Heart left ventricle (tissue), 16 donors: ENCODE data around the gene NUDT16. TPM values are rescaled to one million over a fixed set of nuclear protein-coding genes. Genes with fewer than 3 reads are reported as not detected.
"Not testable (repeated sequence)": the region's sequence is repeated elsewhere in the genome, so short reads cannot be mapped to it uniquely, and the experiment has no call there.

Experiments
- ATAC-seq, 4 donors: fragments of 200-7000 bp; cut with Tn5 transposase; one replicate each; pipeline ENCODE4 v1.9.1; 2020 to 2022; ENCODE audit warnings: moderate library complexity in 4 of 4, mild to moderate bottlenecking in 3 of 4, moderate number of reproducible peaks in 1 of 4
- DNase-seq, 5 donors: peaks; one replicate each; pipeline ENCODE4 v3.0.0-alpha.2; 2020
- H3K27ac ChIP-seq, 12 donors: fragments of 200-600 bp; sonication (generic) in 4 of 12; one replicate each; pipeline versions ENCODE4 v1.5.0 to v1.8.0; 2016 to 2022; ENCODE audit warnings: mild to moderate bottlenecking in 2 of 12
- H3K27me3 ChIP-seq, 9 donors: fragments of 200-600 bp; sonication (generic) in 2 of 9; one replicate each; pipeline versions ENCODE4 v1.5.1 to v1.8.0; 2016 to 2022; ENCODE audit warnings: mild to moderate bottlenecking in 3 of 9
- H3K36me3 ChIP-seq, 9 donors: fragments of 200-600 bp; sonication (generic) in 2 of 9; one replicate each; pipeline versions ENCODE4 v1.5.0 to v1.8.0; 2018 to 2022; ENCODE audit warnings: mild to moderate bottlenecking in 2 of 9
- H3K4me1 ChIP-seq, 12 donors: fragments of 200-600 bp; sonication (generic) in 4 of 12; one replicate each; pipeline versions ENCODE4 v1.5.0 to v1.8.0; 2016 to 2022; ENCODE audit warnings: mild to moderate bottlenecking in 3 of 12
- H3K4me3 ChIP-seq, 12 donors: fragments of 200-600 bp; sonication (generic) in 4 of 12; one replicate each; pipeline versions ENCODE4 v1.5.0 to v1.8.0; 2017 to 2022; ENCODE audit warnings: mild to moderate bottlenecking in 9 of 12, moderate library complexity in 4 of 12
- H3K9me3 ChIP-seq, 12 donors: fragments of 200-600 bp; sonication (generic) in 4 of 12; one replicate each; pipeline versions ENCODE4 v1.5.0 to v1.8.0; 2016 to 2022; ENCODE audit warnings: mild to moderate bottlenecking in 1 of 12
- POLR2A ChIP-seq, 2 donors: fragments of 450-650 bp; IDR thresholded peaks; one replicate each; pipeline ENCODE4 v1.6.1; 2017; ENCODE audit warnings: antibody characterized with exemption in 2 of 2, mild to moderate bottlenecking in 2 of 2, moderate library complexity in 2 of 2
- WGBS, 4 donors: extraction: QIAGEN DNeasy Blood & Tissue Kit in 2 of 4; methylation state at CpG; one replicate each; pipeline versions ENCODE4 v1.1.5 to v1.1.7; 2013 to 2018; 5-methylcytosine and 5-hydroxymethylcytosine counted together
- intact Hi-C, 10 donors: fragments of 100-400 bp; cut with DNase I; formaldehyde crosslinking; loops; one replicate each; pipeline versions ENCODE4 v1.11.1 to v1.14.2; 2022
- polyA plus RNA-seq, 2 donors: library from polyadenylated mRNA; stranded (reverse); fragments of 200-250 nt; gene quantifications; one replicate each; pipeline ENCODE4 v1.2.3, GENCODE V29; 2013
- total RNA-seq, 9 donors: library from RNA; depleted of rRNA in 2 of 9; stranded (reverse); fragments of >200 nt in 2 of 9; fragmentation: NEBNext Ultra II Directional in 3 of 9; extraction: Animal tissue kit (Norgen Biotek cat#: 25700) in 3 of 9; gene quantifications; one replicate each; pipeline versions ENCODE4 v1.1.0 to v1.2.4, GENCODE V29; 2016 to 2023
- TF ChIP-seq, protein P1 (sequence below), 12 donors: fragments of 200-600 bp; sonication (generic) in 4 of 12; IDR thresholded peaks; one replicate each; pipeline versions ENCODE4 v1.5.0 to v1.8.0; 2018 to 2022; ENCODE audit warnings: antibody characterized with exemption in 12 of 12, mild to moderate bottlenecking in 5 of 12
- donor health status: ischemic (EF 13 %, LVEDD 7.1; RV severe dilation, severe dysfunction).
- donor health status: healthy with polysubstance abuse.
- donor health status: DM: no; HTN: yes; CAD: no.
- donor health status: DM: no; HTN: no; CAD: no.
- donor health status: ischemic (EF 25% LVEDD 6.9; RV normal size, moderate dysfunction).
- donor health status: ischemic (EF 25% LVEDD 5.7; RV mildly dilated, moderate dysfunction).
- donor health status: healthy.
- donor health status: DM: yes; HTN: yes; CAD: no.
- donor health status: ischemic (EF 35%, LVEDD 5.7; RV mildly dilated, moderate dysfunction).
- donor health status: nonischemic (EF 11% LVEDD 7.7; RV severe dilation, severe dysfunction).
- donor health status: DM: yes; HTN: yes; CAD: no.
- donor health status: PGD.
- donor health status: ischemic (EF 29% LVEDD 5.4; RV normal size, mild dysfunction).
- donor health status: nonischemic (EF 23%, LVEDD 6.1; RV moderate dilation, normal function).

Gene NUDT16
- total and polyA plus RNA-seq, 11 donors = 27.6 to 68.2 (median 33.9) TPM

DNA sequence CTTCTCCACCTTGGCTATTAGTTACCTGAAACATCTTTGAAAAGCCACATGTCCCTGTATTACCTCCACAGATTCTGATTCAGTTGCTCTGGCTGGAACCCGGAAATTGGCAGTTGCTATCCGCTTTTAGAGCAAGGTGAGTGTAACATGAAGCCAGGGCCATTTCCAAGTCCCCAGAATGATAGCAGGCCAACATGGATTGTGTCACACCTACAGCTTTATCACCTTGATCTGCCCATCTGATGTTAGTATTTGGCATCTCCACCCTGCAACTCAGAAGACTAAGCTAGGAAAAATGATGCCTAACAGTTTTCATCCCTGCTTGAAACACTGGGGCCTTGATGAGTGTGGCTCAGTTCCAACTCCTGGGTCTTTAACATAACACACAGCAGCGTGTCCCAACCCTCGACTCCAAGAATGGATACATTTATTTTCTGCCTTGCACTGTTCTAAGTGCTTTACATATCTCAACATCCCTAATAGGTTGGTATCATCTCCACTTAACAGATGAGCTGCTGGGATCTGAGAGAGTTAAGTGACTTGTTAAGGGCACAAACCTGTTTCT is 21.3 kb upstream of the NUDT16 start:
- Histone ChIP-seq H3K4me1 (peaks cover 0 to 24% (median 6%) of the 10 kb centered on the region in 12 donors), H3K9me3 (no peaks in the 10 kb centered on the region), H3K36me3 (no peaks in the 10 kb centered on the region), H3K4me3 (peak overlapping the region in 1 of 12 donors; percentile 6), H3K27ac (no peak overlapping the region), H3K27me3 (no peaks in the 10 kb centered on the region)
- intact Hi-C loops = no loop called here
- WGBS, 4 donors = 55 to 77% (median 69%) methylated on average over 4 of the region's 4 CpGs
- no peak for ATAC-seq
- no peak for DNase-seq
- TF ChIP-seq, protein P1, sequence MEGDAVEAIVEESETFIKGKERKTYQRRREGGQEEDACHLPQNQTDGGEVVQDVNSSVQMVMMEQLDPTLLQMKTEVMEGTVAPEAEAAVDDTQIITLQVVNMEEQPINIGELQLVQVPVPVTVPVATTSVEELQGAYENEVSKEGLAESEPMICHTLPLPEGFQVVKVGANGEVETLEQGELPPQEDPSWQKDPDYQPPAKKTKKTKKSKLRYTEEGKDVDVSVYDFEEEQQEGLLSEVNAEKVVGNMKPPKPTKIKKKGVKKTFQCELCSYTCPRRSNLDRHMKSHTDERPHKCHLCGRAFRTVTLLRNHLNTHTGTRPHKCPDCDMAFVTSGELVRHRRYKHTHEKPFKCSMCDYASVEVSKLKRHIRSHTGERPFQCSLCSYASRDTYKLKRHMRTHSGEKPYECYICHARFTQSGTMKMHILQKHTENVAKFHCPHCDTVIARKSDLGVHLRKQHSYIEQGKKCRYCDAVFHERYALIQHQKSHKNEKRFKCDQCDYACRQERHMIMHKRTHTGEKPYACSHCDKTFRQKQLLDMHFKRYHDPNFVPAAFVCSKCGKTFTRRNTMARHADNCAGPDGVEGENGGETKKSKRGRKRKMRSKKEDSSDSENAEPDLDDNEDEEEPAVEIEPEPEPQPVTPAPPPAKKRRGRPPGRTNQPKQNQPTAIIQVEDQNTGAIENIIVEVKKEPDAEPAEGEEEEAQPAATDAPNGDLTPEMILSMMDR (IDR thresholded peaks at IDR 0.05) = no peak
- no peak for TF ChIP-seq POLR2A (IDR thresholded peaks at IDR 0.05)

DNA sequence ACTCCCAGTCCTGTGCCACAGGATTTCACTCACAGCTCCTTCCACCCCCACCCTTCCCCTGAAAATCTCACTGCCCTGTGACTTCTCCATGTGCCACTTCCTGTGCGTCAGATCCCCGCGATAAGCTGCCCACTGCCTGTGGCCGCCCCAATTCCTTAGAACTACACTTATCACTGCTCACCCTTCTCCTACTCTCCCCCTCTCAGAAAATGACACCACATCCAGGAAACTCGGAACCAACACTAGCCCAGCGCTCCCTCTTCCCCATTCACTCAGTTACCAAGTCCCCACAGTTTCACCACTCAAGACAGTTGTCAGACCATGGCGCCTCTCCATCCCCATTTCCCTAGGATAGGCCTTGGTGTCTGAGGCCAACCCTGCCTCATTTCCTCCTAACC is 20.5 kb upstream of the NUDT16 start:
- H3K36me3 ChIP-seq, H3K27me3 ChIP-seq, H3K9me3 ChIP-seq, intact Hi-C loops, DNase-seq: not testable (repeated sequence)
- peak overlapping the region in 11 of 12 donors; percentile 75 to 93 (median 85) for H3K27ac ChIP-seq
- ATAC-seq = peak in 3 of 4 donors; percentile 3 to 17 (median 9)
- peaks cover 0 to 24% (median 6%) of the 10 kb centered on the region in 12 donors for H3K4me1 ChIP-seq
- 77 to 87% (median 81%) methylated on average over 7 of the region's 7 CpGs for WGBS, 4 donors
- peak overlapping the region in 11 of 12 donors; percentile 39 to 69 (median 59) for H3K4me3 ChIP-seq

DNA sequence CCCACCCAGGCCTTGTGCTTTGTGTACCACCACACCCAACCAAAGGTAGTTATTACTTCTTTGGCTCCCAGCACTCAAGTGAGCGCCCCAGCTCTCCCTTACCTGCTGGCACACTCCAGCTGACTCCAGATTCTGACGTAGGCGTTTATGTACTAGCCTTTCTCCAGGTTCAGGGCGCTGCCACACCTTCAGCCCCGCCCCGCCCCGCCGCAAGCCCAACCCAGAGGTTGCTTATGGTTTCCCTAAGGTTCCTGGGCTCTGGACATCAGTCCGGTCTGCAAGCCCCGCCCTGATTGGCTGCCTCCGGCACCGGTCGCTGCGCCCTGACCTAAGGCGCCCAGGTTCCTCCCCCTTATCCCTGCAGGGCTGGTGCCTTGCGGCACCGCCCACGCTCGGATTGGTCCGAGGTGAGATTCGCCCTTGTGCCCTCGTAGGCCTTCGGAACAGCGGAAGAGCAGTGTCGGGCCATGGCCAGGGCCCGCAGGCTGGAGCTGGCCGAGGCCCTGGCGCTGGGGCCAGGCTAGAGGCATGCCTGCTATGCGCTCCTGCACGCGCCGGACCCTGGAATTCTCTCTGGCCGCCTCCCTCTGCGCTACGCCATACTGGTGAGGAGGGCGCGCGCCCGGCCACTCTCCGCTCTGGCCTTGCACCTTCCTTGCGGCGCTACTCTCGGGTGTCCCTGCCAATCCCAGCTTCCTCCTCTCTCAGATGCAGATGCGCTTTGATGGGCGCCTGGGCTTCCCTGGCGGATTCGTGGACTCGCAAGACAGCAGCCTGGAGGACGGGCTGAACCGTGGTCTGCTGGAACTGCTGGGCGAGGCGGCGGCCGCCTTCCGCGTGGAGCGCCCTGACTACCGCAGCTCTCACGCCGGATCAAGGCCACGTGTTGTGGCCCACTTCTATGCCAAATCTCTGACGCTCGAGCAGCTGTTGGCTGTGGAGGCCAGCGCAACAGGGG is 19.8 kb upstream of the NUDT16 start:
- DNase-seq = peak; percentile 83 to 93 (median 91)
- 6 to 18% (median 10%) methylated on average over 21 to 64 of the region's 64 CpGs for WGBS, 4 donors
- ATAC-seq = peak; percentile 93 to 97 (median 96)
- peak in 1 of 2 donors; percentile 57 for TF ChIP-seq POLR2A (IDR thresholded peaks at IDR 0.05)
- TF ChIP-seq, protein P1 (IDR thresholded peaks at IDR 0.05) = peak in 1 of 12 donors; percentile 4
- Histone ChIP-seq H3K27me3 (no peaks in the 10 kb centered on the region), H3K36me3 (no peaks in the 10 kb centered on the region), H3K4me1 (peaks cover 0 to 24% (median 6%) of the 10 kb centered on the region in 12 donors), H3K4me3 (peak overlapping the region; percentile 39 to 69 (median 58)), H3K9me3 (no peaks in the 10 kb centered on the region), H3K27ac (peak overlapping the region; percentile 75 to 93 (median 84))
- intact Hi-C loops = no loop called here

DNA sequence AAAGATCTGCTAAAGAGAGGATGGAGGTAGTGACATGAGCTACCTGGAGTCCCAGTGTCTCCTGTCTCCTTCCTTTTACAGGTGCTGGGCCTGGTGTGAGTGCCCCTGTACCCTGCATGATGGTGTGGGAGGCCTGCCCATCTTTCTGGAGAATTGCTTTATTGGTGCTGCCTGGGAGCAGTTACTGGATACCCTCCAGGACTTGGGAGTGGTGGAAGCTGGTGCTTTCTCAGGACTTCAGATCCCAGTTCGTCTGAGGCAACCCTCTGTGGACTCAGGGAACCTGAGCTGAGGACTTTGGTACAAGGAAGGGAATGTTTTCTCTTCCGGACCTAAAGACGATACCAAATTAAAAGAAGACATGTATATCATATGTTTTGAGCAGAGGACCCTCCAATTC is 18.3 kb upstream of the NUDT16 start:
- Histone ChIP-seq H3K27ac (no peak overlapping the region), H3K27me3 (no peaks in the 10 kb centered on the region), H3K36me3 (no peaks in the 10 kb centered on the region), H3K4me1 (peaks cover 0 to 19% (median 6%) of the 10 kb centered on the region in 12 donors), H3K4me3 (no peak overlapping the region), H3K9me3 (no peaks in the 10 kb centered on the region)
- intact Hi-C loops = no loop called here
- TF ChIP-seq, protein P1 (IDR thresholded peaks at IDR 0.05) = no peak
- no peak for TF ChIP-seq POLR2A (IDR thresholded peaks at IDR 0.05)
- no peak for ATAC-seq
- 80 to 94% (median 92%) methylated on average over 3 of the region's 3 CpGs for WGBS, 4 donors
- DNase-seq = no peak
